ENCODE results near the gene CSGALNACT2. TPM values are rescaled to one million over a fixed set of nuclear protein-coding genes. Genes with fewer than 3 reads are reported as not detected.

CSGALNACT2 gene
- total RNA-seq, 1 experiment from 2014 or later: 6.4 TPM

DNA sequence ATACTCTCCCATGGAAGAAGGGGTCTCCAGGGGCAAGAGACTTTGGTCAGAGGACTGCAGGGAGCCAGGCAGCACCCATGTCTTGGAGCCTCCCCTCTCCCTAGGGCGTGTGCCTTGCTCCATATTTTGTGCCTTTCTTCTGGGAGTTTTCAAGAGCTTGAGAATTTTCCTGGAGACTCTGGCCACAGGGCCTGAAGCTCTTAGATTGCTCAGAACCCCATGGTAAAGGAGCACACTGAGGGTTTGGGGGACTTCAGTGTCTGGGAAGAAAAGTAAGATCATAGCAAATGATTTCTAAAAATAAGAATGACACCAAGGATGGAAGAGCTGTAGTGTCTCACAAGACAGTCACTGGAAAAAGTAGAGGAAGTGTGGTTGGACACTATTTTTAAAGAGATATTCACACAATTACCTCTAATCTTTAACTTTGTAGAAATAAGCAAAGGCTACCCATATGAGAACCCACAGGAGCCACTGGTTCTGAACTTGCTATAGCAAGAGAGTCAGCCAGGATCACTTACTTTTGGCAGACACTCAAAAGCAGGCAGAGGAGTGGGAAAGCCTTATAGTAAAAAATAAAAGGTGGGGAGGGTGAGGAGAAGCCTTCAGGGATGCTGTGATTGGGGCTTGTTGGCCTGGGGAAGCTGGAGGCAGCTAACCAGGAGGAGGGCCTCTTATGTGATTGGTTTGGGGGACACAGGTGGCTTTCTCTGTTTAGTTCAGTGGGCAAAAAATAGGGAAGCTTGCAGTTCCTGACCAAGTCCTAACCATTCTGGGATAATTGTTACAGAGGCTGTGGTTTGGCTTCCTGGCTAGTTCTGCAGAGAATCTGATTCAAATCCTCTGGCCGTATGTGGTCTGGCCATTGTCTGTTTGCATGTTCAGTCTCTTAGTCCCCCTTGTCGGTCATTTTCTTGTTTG, 5.1 kb upstream of the CSGALNACT2 start:
- Mint-ChIP-seq H3K27me3 (ENCODE audit: insufficient read depth, unreplicated experiment) (peaks cover 12% of the 10 kb centered on the region), H3K9me3 (ENCODE audit: unreplicated experiment) (no peaks in the 10 kb centered on the region), H3K4me1 (ENCODE audit: low read depth, unreplicated experiment) (no peaks in the 10 kb centered on the region), H3K4me3 (ENCODE audit: unreplicated experiment) (no peak overlapping the region), H3K36me3 (ENCODE audit: insufficient read depth, unreplicated experiment) (no peaks in the 10 kb centered on the region), H3K27ac (ENCODE audit: unreplicated experiment) (no peak overlapping the region)
- BruUV-seq (replicated peaks): no TSS peak
- no peaks in the 10 kb centered on the region for H3K36me3 ChIP-seq (ENCODE audit: control insufficient read depth, insufficient read depth, low read length)
- no peaks in the 10 kb centered on the region for H3K9me3 ChIP-seq
- intact Hi-C loops (cut with micrococcal nuclease; ENCODE audit: unreplicated experiment): no loop called here
- no peak for TF ChIP-seq CTCF (IDR thresholded peaks at IDR 0.05; ENCODE audit: insufficient read depth in 1 of 2, low read depth in 1 of 2, low read length in 1 of 2, severe bottlenecking in 1 of 2, unreplicated experiment in 1 of 2)
- H3K4me3 ChIP-seq (ENCODE audit: low read depth, low read length): no peak overlapping the region
- ChIA-PET CTCF (no interaction called here), POLR2A (no interaction called here)
- no peak for DNase-seq
- no peaks in the 10 kb centered on the region; the same call in 1 of the 2 replicates for H3K4me1 ChIP-seq
- peaks cover 2% of the 10 kb centered on the region for H3K27me3 ChIP-seq (replicated peaks; ENCODE audit: control insufficient read depth, insufficient read depth, low read length)

GRCh38 chr10:43134126-43134905, 3.9 kb upstream of the CSGALNACT2 start:
- no peak for TF ChIP-seq CTCF (IDR thresholded peaks at IDR 0.05; ENCODE audit: insufficient read depth in 1 of 2, low read depth in 1 of 2, low read length in 1 of 2, severe bottlenecking in 1 of 2, unreplicated experiment in 1 of 2)
- Mint-ChIP-seq H3K27ac (ENCODE audit: unreplicated experiment) (no peak overlapping the region), H3K4me3 (ENCODE audit: unreplicated experiment) (no peak overlapping the region), H3K27me3 (ENCODE audit: insufficient read depth, unreplicated experiment) (peaks cover 12% of the 10 kb centered on the region), H3K36me3 (ENCODE audit: insufficient read depth, unreplicated experiment) (no peaks in the 10 kb centered on the region), H3K9me3 (ENCODE audit: unreplicated experiment) (no peaks in the 10 kb centered on the region), H3K4me1 (ENCODE audit: low read depth, unreplicated experiment) (peaks cover 7% of the 10 kb centered on the region)
- H3K9me3 ChIP-seq: no peaks in the 10 kb centered on the region
- intact Hi-C loops (cut with micrococcal nuclease; ENCODE audit: unreplicated experiment): no loop called here
- no peak for DNase-seq
- no peak overlapping the region for H3K4me3 ChIP-seq (ENCODE audit: low read depth, low read length)
- H3K36me3 ChIP-seq (ENCODE audit: control insufficient read depth, insufficient read depth, low read length): no peaks in the 10 kb centered on the region
- H3K27me3 ChIP-seq (replicated peaks; ENCODE audit: control insufficient read depth, insufficient read depth, low read length): peaks cover 2% of the 10 kb centered on the region
- CTCF ChIA-PET: no interaction called here
- POLR2A ChIA-PET: no interaction called here
- BruUV-seq (replicated peaks): no TSS peak
- peaks cover 2% of the 10 kb centered on the region; the same call in 1 of the 2 replicates for H3K4me1 ChIP-seq

GRCh38 chr10:43135064-43135463, 3.2 kb upstream of the CSGALNACT2 start:
- H3K4me3 Mint-ChIP-seq (ENCODE audit: unreplicated experiment): no peak overlapping the region
- no peaks in the 10 kb centered on the region for H3K9me3 ChIP-seq
- TF ChIP-seq CTCF (IDR thresholded peaks at IDR 0.05; ENCODE audit: insufficient read depth in 1 of 2, low read depth in 1 of 2, low read length in 1 of 2, severe bottlenecking in 1 of 2, unreplicated experiment in 1 of 2): no peak
- no peak overlapping the region for H3K27ac Mint-ChIP-seq (ENCODE audit: unreplicated experiment)
- H3K27me3 Mint-ChIP-seq (ENCODE audit: insufficient read depth, unreplicated experiment): peaks cover 12% of the 10 kb centered on the region
- H3K4me1 Mint-ChIP-seq (ENCODE audit: low read depth, unreplicated experiment): peaks cover 12% of the 10 kb centered on the region
- POLR2A ChIA-PET: no interaction called here
- intact Hi-C loops (cut with micrococcal nuclease; ENCODE audit: unreplicated experiment): no loop called here
- DNase-seq: no peak
- H3K27me3 ChIP-seq (replicated peaks; ENCODE audit: control insufficient read depth, insufficient read depth, low read length): peaks cover 2% of the 10 kb centered on the region
- H3K4me1 ChIP-seq: peaks cover 6% of the 10 kb centered on the region; the same call in 1 of the 2 replicates
- H3K36me3 Mint-ChIP-seq (ENCODE audit: insufficient read depth, unreplicated experiment): no peaks in the 10 kb centered on the region
- H3K9me3 Mint-ChIP-seq (ENCODE audit: unreplicated experiment): no peaks in the 10 kb centered on the region
- H3K36me3 ChIP-seq (ENCODE audit: control insufficient read depth, insufficient read depth, low read length): no peaks in the 10 kb centered on the region
- BruUV-seq (replicated peaks): no TSS peak
- CTCF ChIA-PET: no interaction called here
- H3K4me3 ChIP-seq (ENCODE audit: low read depth, low read length): no peak overlapping the region
